A673 (cell line): ENCODE results near the gene MAZ. TPM values are rescaled to one million over a fixed set of nuclear protein-coding genes. Genes with fewer than 3 reads are reported as not detected.
"Not testable (repeated sequence)": the region's sequence is repeated elsewhere in the genome, so short reads cannot be mapped to it uniquely, and the experiment has no call there.

ENCODE experiments used
- BruUV-seq: library from RNA; stranded (reverse); fragments of 400-500 nt; replicated peaks from 2 replicates; lab custom pipeline; 2021; lab: Mats Ljungman, UMichigan
- CTCF ChIA-PET: fragments of 300-600 bp; sonication (Branson Sonifier 250); formaldehyde crosslinking; loops from one replicate; lab custom pipeline; 2022; ENCODE audit warnings: antibody characterized with exemption; lab: Charles Lee
- POLR2A ChIA-PET: fragments of 300-600 bp; sonication (Branson Sonifier 250); formaldehyde crosslinking; loops from one replicate; lab custom pipeline; 2022; ENCODE audit warnings: antibody characterized with exemption; ENCODE audit not compliant: low non-redundant PET; lab: Charles Lee
- DNase-seq: peaks from one replicate; pipeline ENCODE4 v3.0.0-alpha.2; 2015; ENCODE audit warnings: low spot score
- H3K27ac ChIP-seq: fragments of 200-600 bp; sonication (generic); 2 replicates; pipeline ENCODE4 v1.5.1; 2016; ENCODE audit warnings: mixed run types, low read depth, mild to moderate bottlenecking, mixed read lengths, antibody characterized with exemption, low read length; ENCODE audit not compliant: poor library complexity, severe bottlenecking
- H3K27me3 ChIP-seq: fragments of 200-600 bp; sonication (generic); replicated peaks from 2 replicates; pipeline ENCODE4 v1.6.1; 2017; ENCODE audit warnings: mixed run types, low read depth, mild to moderate bottlenecking, mixed read lengths, antibody characterized with exemption, low read length; ENCODE audit not compliant: insufficient read depth, poor library complexity
- H3K36me3 ChIP-seq: fragments of 200-600 bp; sonication (generic); 2 replicates; pipeline ENCODE4 v1.6.1; 2016; ENCODE audit warnings: mixed run types, mild to moderate bottlenecking, mixed read lengths, antibody characterized with exemption, low read length; ENCODE audit not compliant: insufficient read depth, poor library complexity, severe bottlenecking
- H3K4me1 ChIP-seq: fragments of 200-600 bp; sonication (generic); 2 replicates; pipeline ENCODE4 v1.6.1; 2017; ENCODE audit warnings: mixed run types, mild to moderate bottlenecking, mixed read lengths, antibody characterized with exemption, low read length; ENCODE audit not compliant: insufficient read depth, poor library complexity, severe bottlenecking
- H3K4me3 ChIP-seq: fragments of 200-600 bp; sonication (generic); 2 replicates; pipeline ENCODE4 v1.5.1; 2016; ENCODE audit warnings: low read depth, mixed run types, mild to moderate bottlenecking, mixed read lengths, low read length; ENCODE audit not compliant: poor library complexity, severe bottlenecking
- H3K9me3 ChIP-seq: fragments of 200-600 bp; sonication (generic); 2 replicates; pipeline ENCODE4 v1.6.1; 2016; ENCODE audit warnings: mixed run types, low read depth, mild to moderate bottlenecking, mixed read lengths, antibody characterized with exemption, low read length; ENCODE audit not compliant: poor library complexity, severe bottlenecking
- CTCF ChIP-seq: fragments of 300-800, 200-600 bp; sonication (generic); conservative IDR thresholded peaks from 2 replicates; pipeline ENCODE4 v1.5.1; 2017; ENCODE audit warnings: low read depth, mild to moderate bottlenecking, antibody characterized with exemption, low read length, moderate library complexity, mixed read lengths
- EZH2 ChIP-seq: fragments of 200-600 bp; sonication (generic); IDR thresholded peaks from 2 replicates; pipeline ENCODE4 v1.6.1; 2017; ENCODE audit warnings: borderline replicate concordance, low read depth, mild to moderate bottlenecking, mixed read lengths, antibody characterized with exemption, low read length; ENCODE audit not compliant: poor library complexity, severe bottlenecking
- intact Hi-C: fragments of 100-400 bp; cut with micrococcal nuclease; formaldehyde crosslinking; loops from one replicate; pipeline ENCODE4 v1.10.0; 2022; ENCODE audit not compliant: unreplicated experiment
- total RNA-seq: library from RNA; stranded (reverse); gene quantifications from 2 replicates; pipeline ENCODE4 v1.2.3, GENCODE V29; 2021

The MAZ gene
- total RNA-seq, 1 experiment from 2014 or later, result 516 TPM

- H3K36me3 ChIP-seq, result no peaks in the 10 kb centered on the region
- ChIA-PET CTCF (no interaction called here), POLR2A (no interaction called here)
- H3K27ac ChIP-seq, result no peak overlapping the region
- TF ChIP-seq CTCF, result no peak
- TF ChIP-seq EZH2, result no peak
- no peaks in the 10 kb centered on the region for H3K4me1 ChIP-seq
- H3K4me3 ChIP-seq, result no peak overlapping the region
- intact Hi-C loops, result no loop called here
- no TSS peak for BruUV-seq
- H3K27me3 ChIP-seq, result no peaks in the 10 kb centered on the region
- DNase-seq, result no peak
- no peaks in the 10 kb centered on the region for H3K9me3 ChIP-seq
Observed at GRCh38 chr16:29779474-29779873, 26.9 kb upstream of the MAZ start.

- H3K27me3 ChIP-seq, DNase-seq, H3K4me1 ChIP-seq, BruUV-seq, POLR2A ChIA-PET, H3K9me3 ChIP-seq, intact Hi-C loops, H3K27ac ChIP-seq, CTCF ChIA-PET, H3K4me3 ChIP-seq, H3K36me3 ChIP-seq: not testable (repeated sequence)
Observed at GRCh38 chr16:29783094-29783953, 23.0 kb upstream of the MAZ start.

- no TSS peak for BruUV-seq
- no peak overlapping the region for H3K27ac ChIP-seq
- no peaks in the 10 kb centered on the region for H3K27me3 ChIP-seq
- H3K4me1 ChIP-seq, result no peaks in the 10 kb centered on the region
- DNase-seq, result no peak
- no peak overlapping the region for H3K4me3 ChIP-seq
- TF ChIP-seq EZH2 (no peak), CTCF (no peak)
- POLR2A ChIA-PET, result no interaction called here
- intact Hi-C loops, result no loop called here
- H3K9me3 ChIP-seq, result no peaks in the 10 kb centered on the region
- H3K36me3 ChIP-seq, result no peaks in the 10 kb centered on the region
- CTCF ChIA-PET, result interaction anchor here (0.6 kb wide), 1 partner anchor 93 kb away, joined by 4 read pairs; no protein-coding TSS in a partner anchor
Observed at GRCh38 chr16:29784157-29784556, 22.2 kb upstream of the MAZ start.
